OCI-LY1 (cell line): Measurements from ENCODE around the gene CRHR1.

ENCODE experiments used
- CTCF ChIP-seq: fragments of 200-600 bp; sonication (generic), shearing (Covaris generic); IDR thresholded peaks from 2 replicates; pipeline ENCODE4 v1.5.1; 2017; ENCODE audit warnings: mild to moderate bottlenecking, antibody characterized with exemption, low read length, moderate library complexity, mixed read lengths
- EZH2 ChIP-seq: fragments of 200-600 bp; sonication (generic), shearing (Covaris generic); IDR thresholded peaks from 2 replicates; pipeline ENCODE4 v1.8.0; 2017; ENCODE audit warnings: borderline replicate concordance, mixed run types, mild to moderate bottlenecking, antibody characterized with exemption, low read length, moderate library complexity, mixed read lengths

- no peak for TF ChIP-seq CTCF
- no peak for TF ChIP-seq EZH2
Measured at GRCh38 chr17:45869676-45870341, 85.7 kb downstream of the CRHR1 start.
